Endothelial cell of umbilical vein (primary cell): ENCODE measurements around the gene PPTC7.
"Not testable (repeated sequence)": the region's sequence is repeated elsewhere in the genome, so short reads cannot be mapped to it uniquely, and the experiment has no call there.

ENCODE experiments used
- CTCF ChIP-seq, 2 donors: IDR thresholded peaks; 1 replicate in 1 of 2; 2 replicates in 1 of 2; pipeline ENCODE4 v1.5.1; 2011; ENCODE audit warnings: low read length in 2 of 2, mild to moderate bottlenecking in 2 of 2, moderate library complexity in 2 of 2, control low read depth in 1 of 2, inconsistent platforms in 1 of 2, low read depth in 1 of 2; ENCODE audit not compliant: insufficient read depth in 1 of 2; ENCODE audit errors: extremely low read depth in 1 of 2
- EZH2 ChIP-seq: IDR thresholded peaks from 2 replicates; pipeline ENCODE4 v1.6.1; 2012; ENCODE audit warnings: borderline replicate concordance, low read depth, mild to moderate bottlenecking, moderate library complexity, low read length, inconsistent platforms; ENCODE audit not compliant: severe bottlenecking
- FOS ChIP-seq: IDR thresholded peaks from 2 replicates; pipeline ENCODE4 v1.6.1; 2011; ENCODE audit warnings: mild to moderate bottlenecking, low read length, moderate library complexity, borderline replicate concordance; ENCODE audit not compliant: insufficient read depth
- GATA2 ChIP-seq: IDR thresholded peaks from 2 replicates; pipeline ENCODE4 v1.7.0; 2011; ENCODE audit warnings: low read depth, mild to moderate bottlenecking, moderate library complexity, mixed read lengths, low read length; ENCODE audit not compliant: insufficient read length, insufficient read depth
- JUN ChIP-seq: IDR thresholded peaks from 2 replicates; pipeline ENCODE4 v1.6.1; 2011; ENCODE audit warnings: borderline replicate concordance, low read depth; ENCODE audit not compliant: insufficient read length, insufficient read depth
- MYC ChIP-seq: IDR thresholded peaks from one replicate; pipeline ENCODE4 v1.6.1; 2011; ENCODE audit warnings: mild to moderate bottlenecking, low read depth, low read length
- POLR2A ChIP-seq: IDR thresholded peaks from 2 replicates; pipeline ENCODE4 v1.6.1; 2012; ENCODE audit warnings: low read depth, mild to moderate bottlenecking, control low read depth, low read length
- POLR2AphosphoS5 ChIP-seq: IDR thresholded peaks from 2 replicates; pipeline ENCODE4 v1.6.1; 2012; ENCODE audit warnings: low read depth, mild to moderate bottlenecking, control low read depth, low read length, moderate library complexity; ENCODE audit not compliant: insufficient read depth
- TF ChIP-seq, protein P1 (sequence below): IDR thresholded peaks from 2 replicates; pipeline ENCODE4 v1.6.1; 2011; ENCODE audit not compliant: insufficient read depth, insufficient read length

- TF ChIP-seq POLR2A; CTCF (IDR thresholded peaks at IDR 0.05; ENCODE audit: extremely low read depth in 1 of 2, insufficient read depth in 1 of 2, low read depth in 1 of 2, low read length in 2 of 2); EZH2; GATA2; MYC: not testable (repeated sequence)
- TF ChIP-seq JUN = peak; percentile 88
- TF ChIP-seq POLR2AphosphoS5 = peak; percentile 37
- TF ChIP-seq, protein P1, sequence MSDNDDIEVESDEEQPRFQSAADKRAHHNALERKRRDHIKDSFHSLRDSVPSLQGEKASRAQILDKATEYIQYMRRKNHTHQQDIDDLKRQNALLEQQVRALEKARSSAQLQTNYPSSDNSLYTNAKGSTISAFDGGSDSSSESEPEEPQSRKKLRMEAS = not testable (repeated sequence)
- peak; percentile 81 for TF ChIP-seq FOS
Measured at GRCh38 chr12:110545259-110545658, 37.9 kb downstream of the PPTC7 start.
